ENCODE data around the gene CCL23.

DNA sequence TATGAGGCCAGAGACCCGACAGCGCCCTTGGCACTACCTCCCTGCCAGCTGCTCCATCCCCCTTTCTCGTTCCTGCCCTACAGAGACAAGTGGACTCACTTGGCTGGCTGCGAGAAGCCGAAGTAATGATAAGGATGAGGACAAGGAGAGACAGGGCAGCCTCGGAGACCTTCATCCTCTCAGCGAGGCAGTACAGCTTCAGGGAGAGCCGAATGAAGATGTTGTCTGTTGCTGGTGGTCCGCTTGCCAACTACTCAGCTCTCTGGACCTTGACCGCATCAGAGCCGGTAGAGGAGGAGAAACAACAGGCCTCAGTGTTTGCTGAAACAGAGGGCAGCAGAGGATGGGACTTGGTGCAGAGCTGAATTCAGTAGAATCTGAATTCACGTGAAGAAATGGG, 36.5 kb downstream of the CCL23 start, which contains the start of gene CCL16:
- TF ChIP-seq YY1 (IDR thresholded peaks at IDR 0.05; ENCODE audit: insufficient read depth, insufficient read length) (no peak), ZNF274 (IDR thresholded peaks at IDR 0.05; ENCODE audit: low read depth, low read length) (no peak), SUZ12 (IDR thresholded peaks at IDR 0.05; ENCODE audit: extremely low read depth, insufficient read depth, insufficient read length) (no peak)

Data from NT2/D1 (cell line).